H9 (cell line): ENCODE results near the gene CALCOCO1. TPM values are rescaled to one million over a fixed set of nuclear protein-coding genes. Genes with fewer than 3 reads are reported as not detected.

ENCODE experiments used
- DNase-seq: peaks from one replicate; pipeline ENCODE4 v3.0.0-alpha.2; 2017
- H2AFZ ChIP-seq: one replicate; pipeline ENCODE4 v1.6.1; 2013; ENCODE audit warnings: mild to moderate bottlenecking, low read length, control low read depth, moderate library complexity
- H2AK5ac ChIP-seq: 2 replicates; pipeline ENCODE4 v1.6.1; 2013; ENCODE audit warnings: low read length, control low read depth, mixed read lengths; ENCODE audit not compliant: insufficient read length
- H2BK120ac ChIP-seq: one replicate; pipeline ENCODE4 v1.6.1; 2013; ENCODE audit warnings: low read depth, mild to moderate bottlenecking, low read length, control low read depth, inconsistent platforms; ENCODE audit not compliant: poor library complexity, severe bottlenecking
- H2BK12ac ChIP-seq: 2 replicates; pipeline ENCODE4 v1.6.1; 2013; ENCODE audit warnings: low read length, control low read depth, mixed read lengths, low read depth; ENCODE audit not compliant: insufficient read length
- H2BK15ac ChIP-seq: 2 replicates; pipeline ENCODE4 v1.6.1; 2013; ENCODE audit warnings: low read depth, low read length, control low read depth
- H2BK20ac ChIP-seq: one replicate; pipeline ENCODE4 v1.6.1; 2013; ENCODE audit warnings: low read depth, mild to moderate bottlenecking, low read length, control low read depth, inconsistent platforms; ENCODE audit not compliant: poor library complexity, severe bottlenecking
- H2BK5ac ChIP-seq: 2 replicates; pipeline ENCODE4 v1.6.1; 2013; ENCODE audit warnings: low read length, control low read depth, mixed read lengths; ENCODE audit not compliant: insufficient read length
- H3K14ac ChIP-seq: 2 replicates; pipeline ENCODE4 v1.6.1; 2013; ENCODE audit warnings: low read length, control low read depth; ENCODE audit not compliant: insufficient read depth
- H3K18ac ChIP-seq: 2 replicates; pipeline ENCODE4 v1.6.1; 2013; ENCODE audit warnings: low read depth, mild to moderate bottlenecking, mixed read lengths, low read length, control low read depth; ENCODE audit not compliant: insufficient read length
- H3K23ac ChIP-seq: 2 replicates; pipeline ENCODE4 v1.6.1; 2013; ENCODE audit warnings: low read length, control low read depth, mixed read lengths, low read depth; ENCODE audit not compliant: insufficient read length
- H3K23me2 ChIP-seq: 2 replicates; pipeline ENCODE4 v1.6.1; 2013; ENCODE audit warnings: low read depth, mild to moderate bottlenecking, mixed read lengths, low read length, control low read depth; ENCODE audit not compliant: insufficient read length, poor library complexity, severe bottlenecking
- H3K27ac ChIP-seq: 2 replicates; pipeline ENCODE4 v1.5.1; 2013; ENCODE audit warnings: low read length, control low read depth, mixed read lengths, low read depth; ENCODE audit not compliant: insufficient read length
- H3K27me3 ChIP-seq: 2 replicates; pipeline ENCODE4 v1.6.1; 2013; ENCODE audit warnings: low read length, control low read depth, inconsistent platforms; ENCODE audit not compliant: insufficient read depth
- H3K4ac ChIP-seq: 2 replicates; pipeline ENCODE4 v1.6.1; 2013; ENCODE audit warnings: low read depth, mild to moderate bottlenecking, control low read depth, inconsistent platforms, low read length, moderate library complexity
- H3K4me1 ChIP-seq: 2 replicates; pipeline ENCODE4 v1.6.1; 2013; ENCODE audit warnings: low read length, control low read depth, inconsistent platforms; ENCODE audit not compliant: insufficient read depth
- H3K4me2 ChIP-seq: 2 replicates; pipeline ENCODE4 v1.6.1; 2013; ENCODE audit warnings: low read length, control low read depth, mixed read lengths; ENCODE audit not compliant: insufficient read length, insufficient read depth
- H3K56ac ChIP-seq: 2 replicates; pipeline ENCODE4 v1.6.1; 2013; ENCODE audit warnings: low read depth, mild to moderate bottlenecking, mixed read lengths, low read length, control low read depth; ENCODE audit not compliant: insufficient read length
- H3K79me1 ChIP-seq: 2 replicates; pipeline ENCODE4 v1.6.1; 2013; ENCODE audit warnings: low read depth, mild to moderate bottlenecking, moderate library complexity, low read length, control low read depth, inconsistent platforms; ENCODE audit not compliant: insufficient read depth, poor library complexity, severe bottlenecking
- H3K79me2 ChIP-seq: 2 replicates; pipeline ENCODE4 v1.6.1; 2013; ENCODE audit warnings: low read length, control low read depth, inconsistent platforms; ENCODE audit not compliant: insufficient read depth
- H3K9ac ChIP-seq: 2 replicates; pipeline ENCODE4 v1.6.1; 2013; ENCODE audit warnings: low read length, control low read depth, mixed read lengths; ENCODE audit not compliant: insufficient read length; ENCODE audit errors: extremely low read depth
- H3K9me3 ChIP-seq: one replicate; pipeline ENCODE4 v1.6.1; 2013; ENCODE audit warnings: low read depth, low read length, inconsistent platforms; ENCODE audit not compliant: control insufficient read depth
- H3T11ph ChIP-seq: one replicate; pipeline ENCODE4 v1.6.1; 2013; ENCODE audit warnings: mild to moderate bottlenecking, low read length, control low read depth, inconsistent platforms
- H4K20me1 ChIP-seq: one replicate; pipeline ENCODE4 v1.6.1; 2013; ENCODE audit not compliant: control insufficient read depth, insufficient read length, insufficient read depth
- H4K5ac ChIP-seq: 2 replicates; pipeline ENCODE4 v1.6.1; 2013; ENCODE audit warnings: low read depth, mild to moderate bottlenecking, mixed read lengths, low read length, control low read depth; ENCODE audit not compliant: insufficient read length
- H4K8ac ChIP-seq: replicated peaks from 2 replicates; pipeline ENCODE4 v1.6.1; 2013; ENCODE audit warnings: low read length, control low read depth, mixed read lengths, low read depth; ENCODE audit not compliant: insufficient read length
- H4K91ac ChIP-seq: 2 replicates; pipeline ENCODE4 v1.6.1; 2013; ENCODE audit warnings: low read depth, mild to moderate bottlenecking, moderate library complexity, mixed read lengths, low read length, control low read depth; ENCODE audit not compliant: insufficient read length
- H3K27ac Mint-ChIP-seq, 3 experiments: 2 replicates in 2 of 3; 3 replicates in 1 of 3; pipeline ENCODE4 v1.8.0; 2020 to 2021; ENCODE audit warnings: mixed read lengths in 3 of 3, mild to moderate bottlenecking in 1 of 3, moderate library complexity in 1 of 3
- H3K27me3 Mint-ChIP-seq: 2 replicates; pipeline ENCODE4 v1.8.0; 2021; ENCODE audit warnings: low read depth, mild to moderate bottlenecking, moderate library complexity, mixed read lengths
- H3K36me3 Mint-ChIP-seq, 3 experiments: 2 replicates in 2 of 3; 3 replicates in 1 of 3; pipeline ENCODE4 v1.8.0; 2020 to 2021; ENCODE audit warnings: low read depth in 3 of 3, mixed read lengths in 3 of 3; ENCODE audit not compliant: insufficient read depth in 1 of 3
- H3K4me1 Mint-ChIP-seq, 2 experiments: 2 replicates each; pipeline ENCODE4 v1.8.0; 2020; ENCODE audit warnings: mixed read lengths in 2 of 2
- H3K4me3 Mint-ChIP-seq, 2 experiments: 2 replicates in 1 of 2; 3 replicates in 1 of 2; pipeline ENCODE4 v1.8.0; 2020 to 2021; ENCODE audit warnings: mild to moderate bottlenecking in 2 of 2, mixed read lengths in 2 of 2, moderate library complexity in 1 of 2
- H3K9me3 Mint-ChIP-seq, 2 experiments: 2 replicates in 1 of 2; 3 replicates in 1 of 2; pipeline ENCODE4 v1.8.0; 2020; ENCODE audit warnings: mild to moderate bottlenecking in 2 of 2, mixed read lengths in 2 of 2, moderate library complexity in 1 of 2
- CTCF ChIP-seq: fragments of 200-600 bp; sonication (generic); conservative IDR thresholded peaks from 3 replicates; pipeline ENCODE4 v1.8.0; 2021; ENCODE audit warnings: antibody characterized with exemption, mild to moderate bottlenecking
- WGBS: extraction: QIAGEN DNeasy Blood & Tissue Kit; methylation state at CpG from one replicate; pipeline ENCODE4 v1.1.7; 2013; ENCODE audit warnings: missing lambda C conversion rate, low lambda C conversion rate, mixed read lengths; ENCODE audit not compliant: insufficient read length; ENCODE audit errors: extremely low coverage; 5-methylcytosine and 5-hydroxymethylcytosine counted together
- total RNA-seq: library from RNA; stranded (reverse); gene quantifications from 2 replicates; pipeline ENCODE4 v1.2.1, GENCODE V29; 2021

CALCOCO1 gene
- total RNA-seq, 1 experiment from 2014 or later = 22.3 TPM

- H3K4ac ChIP-seq = no peak overlapping the region
- Mint-ChIP-seq H3K36me3 (no peaks in the 10 kb centered on the region), H3K9me3 (peaks cover 0 to 3% of the 10 kb centered on the region in 2 experiments; a peak in 1 of 5 replicates), H3K27me3 (peaks cover 83% of the 10 kb centered on the region), H3K27ac (no peak overlapping the region), H3K4me1 (peaks cover 26 to 33% of the 10 kb centered on the region in 2 experiments), H3K4me3 (no peak overlapping the region)
- H3K4me2 ChIP-seq = no peak overlapping the region
- DNase-seq = no peak
- H3K9me3 ChIP-seq = no peaks in the 10 kb centered on the region
- no peak overlapping the region for H3K56ac ChIP-seq
- H3K9ac ChIP-seq = no peak overlapping the region
- no peaks in the 10 kb centered on the region; the same call in 1 of the 2 replicates for H3K4me1 ChIP-seq
- no peak overlapping the region for H2BK12ac ChIP-seq
- WGBS = no CpG with 5 or more reads among the region's 5 CpGs
- H3K23ac ChIP-seq = no peak overlapping the region
- no peak overlapping the region for H4K91ac ChIP-seq
- no peak for TF ChIP-seq CTCF
- H4K8ac ChIP-seq = no peak overlapping the region
- no peak overlapping the region for H4K5ac ChIP-seq
- no peak overlapping the region for H2BK15ac ChIP-seq
- H2AFZ ChIP-seq = no peak overlapping the region
- H4K20me1 ChIP-seq = no peaks in the 10 kb centered on the region
- no peak overlapping the region for H3K14ac ChIP-seq
- H3K23me2 ChIP-seq = peaks cover 17% of the 10 kb centered on the region
- no peak overlapping the region for H2BK20ac ChIP-seq
- H2AK5ac ChIP-seq = no peak overlapping the region
- H3K79me2 ChIP-seq = no peaks in the 10 kb centered on the region
- H2BK120ac ChIP-seq = no peak overlapping the region
- H3T11ph ChIP-seq = no peak overlapping the region
- no peak overlapping the region for H2BK5ac ChIP-seq
- H3K27ac ChIP-seq = no peak overlapping the region
- H3K18ac ChIP-seq = no peak overlapping the region
- H3K79me1 ChIP-seq = no peaks in the 10 kb centered on the region
- H3K27me3 ChIP-seq = peaks cover 4% of the 10 kb centered on the region; the same call in 1 of the 2 replicates
Measured at GRCh38 chr12:53699678-53700025, 27.6 kb downstream of the CALCOCO1 start.
